NCI-H524 treated with DMSO at 0.1 percent for 48 hours (cell line): Measurements from ENCODE around the gene PLOD3.
"Not testable (repeated sequence)": the region's sequence is repeated elsewhere in the genome, so short reads cannot be mapped to it uniquely, and the experiment has no call there.

ENCODE experiments used
- DNase-seq: peaks from one replicate; lab custom pipeline; 2025; lab: John Stamatoyannopoulos, UW

PLOD3 gene, protein sequence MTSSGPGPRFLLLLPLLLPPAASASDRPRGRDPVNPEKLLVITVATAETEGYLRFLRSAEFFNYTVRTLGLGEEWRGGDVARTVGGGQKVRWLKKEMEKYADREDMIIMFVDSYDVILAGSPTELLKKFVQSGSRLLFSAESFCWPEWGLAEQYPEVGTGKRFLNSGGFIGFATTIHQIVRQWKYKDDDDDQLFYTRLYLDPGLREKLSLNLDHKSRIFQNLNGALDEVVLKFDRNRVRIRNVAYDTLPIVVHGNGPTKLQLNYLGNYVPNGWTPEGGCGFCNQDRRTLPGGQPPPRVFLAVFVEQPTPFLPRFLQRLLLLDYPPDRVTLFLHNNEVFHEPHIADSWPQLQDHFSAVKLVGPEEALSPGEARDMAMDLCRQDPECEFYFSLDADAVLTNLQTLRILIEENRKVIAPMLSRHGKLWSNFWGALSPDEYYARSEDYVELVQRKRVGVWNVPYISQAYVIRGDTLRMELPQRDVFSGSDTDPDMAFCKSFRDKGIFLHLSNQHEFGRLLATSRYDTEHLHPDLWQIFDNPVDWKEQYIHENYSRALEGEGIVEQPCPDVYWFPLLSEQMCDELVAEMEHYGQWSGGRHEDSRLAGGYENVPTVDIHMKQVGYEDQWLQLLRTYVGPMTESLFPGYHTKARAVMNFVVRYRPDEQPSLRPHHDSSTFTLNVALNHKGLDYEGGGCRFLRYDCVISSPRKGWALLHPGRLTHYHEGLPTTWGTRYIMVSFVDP

DNA sequence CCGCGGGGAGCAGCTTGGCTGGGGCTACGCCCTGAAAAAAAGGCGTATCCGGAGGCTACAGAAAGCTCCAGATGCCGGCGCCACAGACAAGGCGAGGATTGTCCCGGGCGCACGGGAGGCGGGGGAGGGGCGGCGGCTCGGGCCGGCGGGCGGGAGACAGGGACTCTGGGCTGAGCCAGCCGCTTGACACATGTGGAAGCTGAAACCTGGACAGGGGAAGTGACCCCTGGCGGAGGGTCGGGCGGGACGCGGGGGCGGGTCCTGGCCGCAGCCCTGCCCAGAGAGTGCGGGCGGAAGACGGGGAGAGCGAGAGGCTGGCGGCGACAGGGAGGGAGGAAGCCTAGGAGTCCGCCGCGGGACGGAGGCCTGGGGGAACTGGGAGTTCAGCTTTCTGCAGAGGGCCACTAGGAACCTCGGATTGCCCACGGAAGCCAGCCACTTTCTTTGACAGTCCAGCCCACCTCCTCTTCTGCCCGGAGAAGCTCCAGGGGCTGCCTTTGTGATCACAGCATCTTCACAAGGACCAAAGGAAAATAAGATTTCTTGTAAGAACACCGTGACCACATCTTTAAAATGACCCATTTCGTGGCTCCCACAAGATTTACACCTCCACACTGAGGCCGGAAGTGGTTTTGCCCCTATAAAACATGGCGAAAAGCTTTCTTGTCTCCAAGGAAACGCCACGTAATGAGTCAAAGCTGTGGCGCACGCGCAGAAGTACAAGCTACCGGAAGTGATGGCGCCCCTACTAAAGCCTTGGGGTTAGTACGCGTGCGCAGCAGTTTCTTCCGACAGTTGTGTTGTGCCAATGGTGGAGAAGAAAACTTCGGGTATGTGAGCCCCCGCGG is at the start of gene PLOD3, which contains the start of gene ZNHIT1:
PLOD3 (minus strand) TSS at position 194 of the 848 bp plus-strand sequence. CDS start 307 bp downstream, outside the sequence.
ZNHIT1 (plus strand) TSS at position 778 of the 848 bp plus-strand sequence; CDS start at position 809, 31 bp downstream.
- DNase-seq = peak; percentile 67

DNA sequence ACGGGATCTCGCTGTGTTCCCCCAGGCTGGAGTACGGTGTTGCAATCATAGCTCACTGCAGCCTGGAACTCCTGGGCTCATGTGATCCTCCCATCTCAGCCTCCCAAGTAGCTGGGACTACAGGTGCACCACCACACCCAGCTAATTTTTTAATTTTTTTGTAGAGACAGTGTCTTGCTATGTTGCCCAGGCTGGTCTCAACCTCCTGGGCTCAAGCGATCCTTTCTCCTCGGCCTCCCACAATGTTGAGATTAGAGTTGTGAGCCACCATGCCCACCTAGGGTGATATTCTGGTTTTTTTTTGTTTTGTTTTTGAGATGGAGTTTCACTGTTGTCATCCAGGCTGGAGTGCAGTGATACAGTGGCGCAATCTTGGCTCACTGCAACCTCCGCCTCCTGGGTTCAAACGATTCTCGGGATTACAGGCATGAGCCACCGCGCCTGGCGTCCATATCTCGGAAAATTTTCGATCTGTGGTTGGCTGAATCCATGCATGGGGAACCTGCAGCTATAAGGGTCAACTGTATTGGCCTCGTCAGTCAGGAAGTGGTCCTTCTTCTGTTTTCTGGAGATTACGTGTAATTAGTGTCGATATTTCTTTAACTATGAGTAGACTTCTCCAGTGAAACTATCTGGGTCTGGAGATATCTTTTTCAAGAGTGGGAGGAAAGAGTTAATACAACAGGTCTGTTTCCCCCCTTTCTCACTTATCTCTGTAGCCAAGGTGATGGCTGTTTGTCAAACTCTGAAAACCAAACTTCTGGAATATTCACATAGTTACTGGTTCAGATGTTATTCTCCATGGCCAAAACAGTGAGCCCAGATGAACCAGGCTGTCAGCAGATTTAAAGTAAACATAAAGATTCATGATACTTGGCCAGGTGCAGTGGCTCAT is 48.5 kb upstream of the PLOD3 start:
- no peak for DNase-seq

DNA sequence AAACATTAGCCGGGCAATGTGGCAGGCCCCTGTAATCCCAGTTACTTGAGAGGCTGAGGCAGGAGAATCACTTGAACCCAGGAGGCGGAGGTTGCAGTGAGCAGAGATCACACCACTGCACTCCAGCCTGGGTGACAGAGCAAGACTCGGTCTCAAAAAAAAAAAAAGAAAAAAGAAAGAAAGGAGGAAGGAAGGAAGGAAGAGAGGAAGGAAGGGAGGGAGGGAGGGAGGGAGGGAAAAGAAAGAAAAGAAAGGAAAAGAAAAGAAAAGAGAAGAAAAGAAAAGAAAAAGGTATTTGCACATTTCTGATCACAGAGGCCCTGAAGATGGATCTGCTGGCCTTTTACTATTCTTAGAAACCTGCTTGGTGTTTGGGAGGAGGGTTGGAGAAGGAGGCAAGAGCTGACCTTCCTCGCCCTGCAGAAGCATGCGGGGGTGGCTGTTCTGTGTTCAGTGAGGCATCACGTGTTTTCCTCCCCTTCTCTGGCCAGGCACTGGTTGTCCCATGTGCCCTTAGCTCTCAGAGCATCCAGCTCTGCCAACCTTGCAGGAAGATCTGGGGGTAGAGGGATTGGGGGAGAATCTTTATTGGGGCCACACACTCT is 46.8 kb upstream of the PLOD3 start:
- DNase-seq = not testable (repeated sequence)

DNA sequence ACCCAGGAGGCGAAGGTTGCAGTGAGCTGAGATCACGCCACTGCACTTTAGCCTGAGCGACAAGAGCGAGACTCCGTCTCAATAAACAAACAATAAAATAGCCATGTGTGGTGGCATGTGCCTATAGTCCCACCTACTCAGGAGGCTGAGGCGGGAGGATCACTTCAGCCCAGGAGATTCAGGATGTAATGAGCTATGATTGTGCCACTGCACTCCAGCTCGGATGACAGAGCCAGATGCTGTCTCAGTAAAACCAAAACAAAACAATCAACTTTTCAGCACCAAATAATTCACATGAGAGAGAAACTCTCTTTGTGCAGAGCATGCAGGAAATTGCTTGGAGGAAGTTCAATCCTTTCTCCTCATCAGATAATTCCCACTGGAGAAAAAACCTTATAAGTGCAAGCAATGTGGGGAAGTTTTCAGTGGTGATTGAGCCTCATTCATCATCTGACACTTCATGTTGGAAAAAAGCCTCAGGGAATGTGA is 40.9 kb upstream of the PLOD3 start:
- DNase-seq = no peak

DNA sequence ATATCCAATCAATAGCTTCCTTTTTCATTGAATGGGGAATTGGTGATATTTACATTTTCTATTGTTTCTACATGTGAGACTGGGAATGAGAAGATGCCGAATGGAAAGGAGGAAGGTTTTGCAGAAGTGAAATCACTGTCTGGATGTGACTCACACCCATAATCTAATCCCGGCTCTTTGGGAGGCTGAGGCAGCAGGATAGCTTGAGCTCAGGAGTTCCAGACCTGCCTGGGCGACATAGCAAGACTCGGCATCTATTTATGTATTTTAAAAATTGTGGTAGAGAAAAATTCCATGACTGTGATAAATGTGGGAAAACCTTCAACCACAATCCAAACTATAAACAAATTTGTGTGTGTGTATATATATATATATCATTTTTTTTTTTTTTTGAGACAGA is 38.4 kb upstream of the PLOD3 start:
- no peak for DNase-seq

DNA sequence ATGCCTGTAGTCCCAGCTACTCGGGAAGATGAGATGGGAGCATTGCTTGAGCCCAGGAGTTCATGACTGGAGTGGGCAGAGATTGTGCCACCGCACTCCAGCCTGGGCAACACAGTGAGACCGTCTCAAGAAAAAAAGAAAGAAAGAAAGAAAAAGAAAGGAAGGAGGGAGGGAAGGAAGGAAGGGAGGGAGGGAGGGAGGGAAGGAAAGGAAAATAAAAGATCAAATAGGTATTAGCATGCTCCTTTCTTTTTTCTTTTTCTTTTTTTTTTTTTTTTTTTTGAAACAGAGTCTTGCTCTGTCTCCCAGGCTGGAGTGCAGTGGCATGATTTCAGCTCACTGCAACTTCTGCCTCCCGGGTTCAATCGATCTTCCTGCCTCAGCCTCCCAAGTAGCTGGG is 35.8 kb upstream of the PLOD3 start:
- DNase-seq = not testable (repeated sequence)

DNA sequence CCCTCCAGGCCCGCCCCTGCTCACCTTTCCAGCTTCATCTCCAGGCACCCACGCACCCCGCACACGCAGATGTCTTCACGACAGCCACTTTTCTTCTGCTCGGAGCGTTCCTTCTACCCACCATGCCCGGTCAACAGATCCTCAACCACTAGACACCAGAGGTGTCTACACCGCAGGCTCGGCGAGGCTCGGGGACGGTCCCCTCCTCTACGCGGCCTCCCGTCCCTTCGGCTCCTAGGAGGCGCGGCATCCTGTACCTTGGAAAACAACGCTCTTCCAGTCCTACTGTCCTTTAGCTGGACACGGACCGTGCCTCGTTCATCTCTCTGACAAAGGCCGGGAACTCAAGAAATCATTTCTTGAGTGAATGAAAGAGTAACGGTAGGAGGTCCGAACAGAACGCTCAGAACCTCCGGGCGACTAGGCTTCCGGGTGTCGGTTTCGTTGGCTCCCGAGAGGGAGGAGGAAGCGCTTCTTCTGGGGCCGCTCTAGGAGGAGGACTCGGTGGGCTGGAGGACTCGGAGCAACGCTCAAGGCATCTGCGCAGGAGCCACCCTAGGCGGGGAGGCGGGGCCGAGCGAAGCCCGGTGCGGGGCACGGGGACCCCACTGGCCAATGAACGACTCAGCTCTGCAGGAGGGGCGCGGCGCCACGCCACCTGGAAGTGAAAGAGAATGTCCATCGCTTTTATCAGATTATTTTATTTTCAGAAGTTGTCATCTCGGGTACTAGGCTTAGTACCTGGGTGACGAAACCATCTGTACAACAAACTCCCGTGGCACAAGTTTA is 34.7 kb upstream of the PLOD3 start:
- DNase-seq = peak; percentile 85

DNA sequence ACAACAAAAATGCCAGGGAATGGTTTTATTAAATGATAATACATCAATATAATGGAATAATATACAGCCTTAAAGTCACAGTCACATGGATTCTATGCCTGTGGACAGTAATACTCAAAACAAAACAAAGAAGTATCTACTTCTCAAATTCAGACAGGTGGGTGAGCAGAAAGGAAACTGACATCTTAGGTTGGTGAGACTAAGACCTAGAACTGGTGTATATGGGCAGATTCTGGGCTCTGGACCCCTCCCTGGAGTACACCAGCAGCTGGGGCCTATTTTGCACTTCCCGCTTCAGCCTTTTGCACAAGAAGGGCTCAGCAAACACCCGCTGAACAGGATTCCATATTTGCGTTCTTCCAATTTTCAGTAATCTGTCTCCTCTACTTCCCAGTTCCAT is 32.9 kb upstream of the PLOD3 start:
- DNase-seq = no peak

DNA sequence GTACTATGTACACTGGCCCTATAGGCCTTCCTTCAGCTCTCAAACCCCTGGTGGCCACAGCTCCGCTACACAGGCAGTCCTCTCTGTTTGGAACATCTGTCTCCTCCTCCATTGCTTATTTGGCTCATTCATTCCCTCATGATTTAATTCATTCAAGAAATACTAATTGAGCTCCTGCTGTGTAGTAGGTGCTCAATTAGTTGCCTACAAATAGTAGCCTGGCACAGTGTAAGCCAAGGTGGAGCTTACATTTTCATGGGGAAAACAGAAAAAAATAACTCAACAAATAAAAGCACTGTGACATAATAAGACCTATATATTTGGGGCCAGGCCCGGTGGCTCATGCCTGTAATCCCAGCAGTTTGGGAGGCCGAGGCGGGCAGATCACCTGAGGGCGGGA is 30.9 kb upstream of the PLOD3 start:
- no peak for DNase-seq

DNA sequence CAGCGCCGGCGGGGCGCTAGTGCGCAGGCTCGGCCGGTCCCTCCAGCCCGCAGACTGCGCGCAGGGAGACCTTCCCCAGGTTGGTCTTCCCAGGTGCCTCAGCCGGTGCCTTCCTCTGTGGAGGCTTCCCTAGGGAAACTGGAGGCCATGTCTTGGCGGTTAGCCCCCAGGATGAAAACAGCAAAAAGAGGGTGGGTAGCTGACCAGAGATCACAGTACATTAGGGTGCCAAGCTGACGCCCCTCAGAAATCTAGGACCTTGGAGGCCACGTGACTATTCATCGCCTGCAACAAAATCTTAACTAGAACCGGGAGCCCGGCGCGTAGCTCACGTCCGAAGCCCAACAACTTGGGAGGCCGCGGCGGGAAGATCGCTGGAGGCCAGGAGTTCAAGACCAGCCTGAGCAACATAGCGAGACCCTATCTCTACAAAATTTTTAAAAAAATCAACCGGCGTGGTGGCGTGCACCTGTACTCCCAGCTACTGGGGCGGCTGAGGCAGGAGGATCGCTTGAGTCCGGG is 27.8 kb upstream of the PLOD3 start:
- no peak for DNase-seq

DNA sequence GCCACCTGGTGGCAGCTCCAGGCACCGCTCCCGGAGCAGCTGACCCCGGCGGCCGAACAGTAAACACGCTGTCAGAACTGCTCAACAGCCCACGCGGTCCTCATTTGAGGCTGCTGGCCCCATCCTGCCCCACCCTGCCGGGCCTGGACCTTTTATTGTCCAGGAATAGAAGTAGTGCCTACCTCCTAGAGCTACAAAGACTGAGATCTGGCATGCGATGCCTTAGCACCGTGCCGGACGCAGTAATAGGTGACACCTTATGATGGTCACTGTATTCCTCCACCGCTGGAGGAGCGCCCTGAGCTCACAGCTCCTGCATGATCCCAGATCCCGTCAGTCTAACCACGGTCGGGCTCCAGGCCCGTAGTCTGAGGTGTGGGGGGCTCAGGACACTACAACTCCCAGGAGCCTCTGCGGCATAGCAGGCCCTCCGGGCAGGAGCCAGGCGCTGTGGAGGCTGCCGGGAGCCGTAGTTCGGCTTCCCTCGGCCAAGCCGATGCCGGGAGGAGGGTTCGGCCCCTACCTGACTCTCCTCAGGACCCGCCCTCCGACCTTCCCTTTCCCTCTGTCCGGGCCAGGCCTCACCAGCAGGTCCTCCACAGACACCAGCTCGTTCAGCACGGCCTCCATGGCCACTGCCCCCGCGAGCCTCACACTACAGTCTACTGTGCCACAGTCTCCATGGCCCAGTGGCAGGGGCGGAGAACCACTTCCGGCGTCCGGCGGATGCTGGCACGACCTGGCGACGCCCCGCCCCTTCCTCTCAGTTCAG is 27.2 kb upstream of the PLOD3 start, which contains the start of gene FIS1:
FIS1 (minus strand) TSS at position 707 of the 772 bp plus-strand sequence; CDS start at position 630, 77 bp downstream.
- peak; percentile 63 for DNase-seq

DNA sequence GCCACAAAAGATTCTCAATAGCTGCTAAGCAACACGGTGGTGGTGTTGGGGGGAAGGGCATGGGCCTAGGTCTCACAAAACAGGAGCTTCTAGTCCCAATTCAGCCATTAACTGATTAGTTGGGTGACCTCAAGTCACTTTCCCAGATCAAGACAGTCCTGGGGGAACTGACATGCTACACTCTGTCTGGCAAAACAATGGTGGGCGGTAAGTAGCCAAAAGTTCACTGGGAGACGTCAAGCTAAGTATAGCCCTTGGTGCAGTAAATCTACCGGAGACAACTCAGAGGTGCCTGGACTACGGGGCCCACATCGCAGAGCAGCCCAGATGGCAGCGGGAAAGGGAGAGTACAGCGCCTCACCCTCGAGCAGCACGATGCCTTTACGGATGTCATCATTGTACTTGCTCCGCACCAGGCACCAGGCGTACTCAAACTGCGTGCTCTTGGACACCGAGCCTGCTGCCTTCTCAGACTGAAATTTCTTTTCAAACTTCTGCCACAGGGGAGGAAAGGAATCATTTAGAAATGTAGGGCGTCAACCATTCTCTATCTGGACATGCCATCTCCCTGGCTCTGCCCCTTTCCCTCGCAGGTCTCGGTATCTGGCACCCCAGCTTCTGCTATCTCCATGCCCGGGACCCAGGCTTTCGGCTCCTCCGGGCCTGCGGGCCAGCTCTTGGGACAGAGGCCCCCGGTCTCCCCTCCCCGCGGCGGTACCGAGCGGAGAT is 26.4 kb upstream of the PLOD3 start:
- no peak for DNase-seq

DNA sequence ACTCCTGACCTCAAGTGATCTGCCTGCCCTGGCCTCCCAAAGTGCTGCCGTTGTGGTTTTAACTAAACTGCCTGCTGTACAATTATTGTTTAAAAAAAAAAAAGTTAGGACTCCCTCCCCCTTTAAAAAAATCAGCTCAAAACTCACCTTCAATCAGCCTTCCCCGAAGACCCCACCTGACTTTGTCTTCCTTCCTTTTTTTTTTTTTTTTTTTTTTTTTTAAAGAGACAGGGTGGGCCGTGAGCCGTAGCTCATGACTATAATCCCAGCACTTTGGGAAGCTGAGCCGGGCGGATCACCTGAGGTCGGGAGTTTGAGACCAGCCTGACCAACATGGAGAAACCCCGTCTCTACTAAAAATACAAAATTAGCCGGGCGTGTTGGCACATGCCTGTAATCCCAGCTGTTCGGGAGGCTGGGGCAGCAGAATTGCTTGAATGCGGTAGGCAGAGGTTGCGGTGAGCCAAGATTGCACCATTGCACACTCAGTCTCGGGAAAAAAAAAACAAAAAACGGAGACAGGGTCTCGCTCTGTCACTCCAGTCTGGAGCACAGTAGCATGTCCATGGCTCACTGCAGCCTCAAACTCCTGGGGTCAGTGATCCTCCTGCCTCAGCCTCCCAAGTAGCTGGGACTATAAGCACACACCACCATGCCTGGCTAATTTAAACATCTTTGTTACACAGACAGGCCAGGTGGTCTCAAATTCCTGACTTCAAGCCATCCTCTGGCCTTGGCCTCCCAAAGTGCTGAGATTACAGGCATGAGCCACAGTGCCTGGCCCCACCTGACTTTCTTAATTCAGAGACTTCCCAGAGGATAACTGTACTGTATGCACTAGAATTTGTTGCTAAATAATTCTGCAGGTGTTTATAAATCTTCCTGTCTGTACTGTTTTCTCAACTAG is 24.3 kb upstream of the PLOD3 start:
- no peak for DNase-seq

DNA sequence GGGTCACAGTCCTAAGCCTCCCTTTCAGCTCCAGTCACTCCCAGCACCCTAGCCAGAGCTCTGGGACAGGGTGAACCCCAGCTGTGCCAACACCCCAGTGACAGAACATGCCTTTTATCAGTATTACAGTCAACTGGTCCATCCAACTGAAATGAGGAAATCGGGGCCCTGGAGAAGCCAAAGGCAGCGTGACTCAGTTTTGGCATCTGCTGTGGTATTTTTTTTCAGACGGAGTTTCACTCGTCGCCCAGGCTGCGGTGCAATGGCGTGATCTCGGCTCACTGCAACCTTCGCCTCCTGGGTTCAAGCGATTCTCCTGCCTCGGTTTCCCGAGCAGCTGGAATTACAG is 23.6 kb upstream of the PLOD3 start:
- DNase-seq = no peak

DNA sequence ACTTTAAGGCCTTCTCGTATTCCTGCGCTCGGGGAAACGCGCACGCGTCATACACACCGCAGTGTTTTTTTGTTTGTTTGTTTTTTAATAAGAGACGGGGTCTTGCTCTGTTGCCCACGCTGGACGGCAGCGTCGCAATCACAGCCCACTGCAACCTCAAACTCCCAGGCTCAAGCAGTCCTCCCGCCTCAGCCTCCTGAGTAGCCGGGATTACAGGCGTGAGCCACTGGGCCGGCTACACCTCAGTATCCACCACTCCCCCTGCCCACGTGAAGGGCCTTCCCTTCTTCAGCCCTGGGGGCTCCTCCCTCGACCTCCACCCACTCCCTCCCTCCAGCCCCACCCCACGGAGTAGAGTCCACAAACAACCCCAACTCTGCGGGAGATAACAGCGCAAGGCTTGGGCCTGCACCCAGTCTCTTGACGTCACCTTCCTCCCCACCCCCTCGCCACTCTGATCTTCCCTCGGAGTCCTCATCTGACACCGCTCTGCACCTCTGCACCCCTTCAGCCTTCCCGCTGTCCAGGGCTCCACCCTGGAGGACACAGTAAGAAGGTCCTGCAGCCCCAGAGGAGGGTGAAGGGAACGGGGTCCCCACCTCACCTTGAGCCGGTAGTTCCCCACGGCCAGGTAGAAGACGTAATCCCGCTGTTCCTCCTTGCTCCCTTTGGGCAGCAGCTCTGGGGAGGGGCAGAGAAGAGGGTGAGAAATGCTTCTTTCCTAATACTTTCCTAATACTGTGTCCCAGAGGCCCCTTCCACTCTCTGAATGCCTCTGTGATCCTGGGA is 23.0 kb upstream of the PLOD3 start:
- no peak for DNase-seq

DNA sequence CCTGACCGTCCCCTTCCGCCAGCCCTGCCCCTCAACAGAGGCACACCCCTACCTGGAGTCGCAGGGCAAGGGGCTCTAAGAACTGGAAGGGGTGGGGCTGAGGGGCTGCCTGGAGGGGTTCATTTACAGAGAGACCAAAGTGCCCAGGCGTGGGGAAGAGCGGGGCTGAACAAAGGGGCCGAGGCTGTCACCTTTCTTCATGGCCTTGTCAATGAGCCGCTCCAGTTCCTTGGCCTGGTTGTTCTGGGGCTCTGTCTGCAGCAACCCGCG is 22.5 kb upstream of the PLOD3 start:
- DNase-seq = no peak
